WI38 (cell line): ENCODE results near the gene SNX9.

ENCODE experiments used
- H3K4me3 ChIP-seq: 2 replicates; pipeline ENCODE4 v1.5.1; 2011; ENCODE audit warnings: low read depth, mild to moderate bottlenecking, control low read depth, low read length
- CTCF ChIP-seq: IDR thresholded peaks from 2 replicates; pipeline ENCODE4 v1.5.1; 2012; ENCODE audit warnings: low read depth, mild to moderate bottlenecking, control low read depth, low read length

Gene SNX9

GRCh38 chr6:157911786-157912185 lies 88.7 kb downstream of the SNX9 start:
- H3K4me3 ChIP-seq, result no peak overlapping the region
- no peak for TF ChIP-seq CTCF

DNA sequence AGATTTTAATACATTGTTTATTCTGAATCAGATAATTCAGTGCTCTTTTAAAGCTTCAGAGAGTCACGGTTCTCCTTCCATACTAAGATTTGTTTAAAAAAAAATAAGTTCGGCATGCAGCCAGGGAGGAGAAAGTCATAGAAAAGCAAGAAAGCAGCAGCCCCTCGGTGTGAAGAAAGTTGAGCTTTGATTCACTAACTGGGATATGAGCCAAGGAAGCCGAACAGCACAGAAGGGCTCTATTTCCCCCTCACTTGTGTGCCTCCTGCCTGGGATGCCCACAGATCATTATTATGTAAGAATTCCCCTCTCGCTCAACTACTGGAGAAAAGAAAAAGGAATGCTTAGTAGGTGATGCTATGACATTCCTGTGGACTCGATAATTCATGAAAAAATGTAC lies 89.3 kb downstream of the SNX9 start:
- no peak for TF ChIP-seq CTCF

GRCh38 chr6:157921685-157922367 lies 98.8 kb downstream of the SNX9 start:
- no peak overlapping the region for H3K4me3 ChIP-seq
- TF ChIP-seq CTCF, result no peak

More for the DNA sequence above, 89.3 kb downstream of the SNX9 start:
- no peak overlapping the region for H3K4me3 ChIP-seq

DNA sequence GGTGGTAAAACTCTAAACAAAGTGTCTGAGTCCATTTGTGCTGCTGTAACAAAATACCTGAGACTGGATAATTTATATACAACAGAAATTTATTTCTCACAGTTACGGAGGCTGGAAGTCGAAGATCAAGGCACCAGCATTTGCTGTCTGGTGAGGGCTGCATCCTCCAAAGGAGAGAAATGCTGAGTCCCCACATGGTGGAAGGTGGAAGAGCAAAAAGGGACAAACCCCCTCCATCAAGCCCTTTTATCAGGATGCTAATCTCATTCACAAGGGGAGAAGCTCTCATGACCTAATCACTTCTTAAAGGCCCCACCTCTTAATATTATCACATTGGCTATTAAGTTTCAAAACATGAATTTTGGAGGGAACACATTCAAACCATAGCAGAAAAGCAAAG lies 102.7 kb downstream of the SNX9 start:
- no peak for TF ChIP-seq CTCF
- no peak overlapping the region for H3K4me3 ChIP-seq

DNA sequence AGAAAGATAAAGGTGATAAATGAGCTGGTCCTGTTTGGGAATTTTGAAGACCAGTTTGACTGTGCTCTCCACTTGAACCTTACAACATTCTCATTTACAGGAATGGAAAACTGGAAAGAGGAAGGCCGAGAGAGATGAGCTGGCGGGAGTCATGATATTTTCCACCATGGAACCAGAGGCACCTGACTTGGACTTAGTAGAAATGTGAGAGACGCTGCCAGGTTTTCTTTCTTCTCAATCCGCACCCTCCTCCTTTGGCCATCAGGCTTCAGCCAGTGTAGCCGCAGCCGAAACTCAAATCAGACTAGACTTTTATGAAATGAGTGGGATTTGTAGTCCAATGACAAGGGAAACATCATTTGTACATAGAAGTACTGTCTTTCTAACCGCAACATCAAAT lies 104.0 kb downstream of the SNX9 start:
- H3K4me3 ChIP-seq, result no peak overlapping the region
- no peak for TF ChIP-seq CTCF

DNA sequence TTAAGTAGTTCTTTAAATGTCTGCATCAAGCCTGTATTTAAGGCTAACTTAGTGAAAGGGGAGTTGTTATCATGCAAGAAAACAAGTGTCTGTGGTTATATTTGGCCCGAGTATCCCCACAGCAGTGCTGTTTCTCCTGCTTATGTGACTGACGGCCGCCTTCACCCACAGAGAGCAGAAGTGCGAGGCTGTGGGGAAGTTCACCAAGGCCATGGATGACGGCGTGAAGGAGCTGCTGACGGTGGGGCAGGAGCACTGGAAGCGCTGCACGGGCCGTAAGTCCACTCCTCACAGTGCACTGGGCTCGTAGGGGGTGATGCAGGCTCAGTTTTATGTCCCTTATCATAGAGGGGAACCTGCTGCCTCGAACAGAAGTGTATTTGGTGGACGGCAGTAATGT lies 105.4 kb downstream of the SNX9 start:
- no peak for TF ChIP-seq CTCF
- no peak overlapping the region for H3K4me3 ChIP-seq

- TF ChIP-seq CTCF, result no peak
- H3K4me3 ChIP-seq, result no peak overlapping the region
Observed at GRCh38 chr6:157929076-157929475, 106.0 kb downstream of the SNX9 start.
